Fibroblast of skin of left biceps (primary cell): Measurements from ENCODE around the gene CTNNBL1.

Experiments
- DNase-seq, 2 experiments: peaks; one replicate each; pipeline ENCODE4 v3.0.0-alpha.2; 2013; ENCODE audit warnings: low read depth in 2 of 2

Gene CTNNBL1

DNA sequence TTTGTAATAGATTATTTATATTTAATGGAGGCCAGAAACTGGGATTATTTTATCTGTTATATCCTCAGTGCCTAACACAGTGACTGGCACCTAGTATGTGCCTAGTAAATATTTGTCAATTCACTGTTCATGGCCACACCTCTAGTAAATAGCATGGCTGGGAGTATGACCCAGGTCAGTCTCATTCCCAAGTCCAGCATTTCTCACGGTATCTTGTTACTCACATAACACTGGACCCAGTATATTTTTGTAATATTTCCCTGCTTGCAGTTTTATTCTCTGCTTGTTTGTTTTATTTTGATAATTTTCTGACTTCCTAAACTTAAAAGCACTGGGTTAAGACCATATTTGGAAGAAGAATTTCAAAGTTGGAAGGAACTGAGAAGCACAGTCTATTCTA, 47.7 kb downstream of the CTNNBL1 start:
- DNase-seq, result no peak

- DNase-seq, result no peak
Measured at GRCh38 chr20:37742131-37742530, 48.3 kb downstream of the CTNNBL1 start.

DNA sequence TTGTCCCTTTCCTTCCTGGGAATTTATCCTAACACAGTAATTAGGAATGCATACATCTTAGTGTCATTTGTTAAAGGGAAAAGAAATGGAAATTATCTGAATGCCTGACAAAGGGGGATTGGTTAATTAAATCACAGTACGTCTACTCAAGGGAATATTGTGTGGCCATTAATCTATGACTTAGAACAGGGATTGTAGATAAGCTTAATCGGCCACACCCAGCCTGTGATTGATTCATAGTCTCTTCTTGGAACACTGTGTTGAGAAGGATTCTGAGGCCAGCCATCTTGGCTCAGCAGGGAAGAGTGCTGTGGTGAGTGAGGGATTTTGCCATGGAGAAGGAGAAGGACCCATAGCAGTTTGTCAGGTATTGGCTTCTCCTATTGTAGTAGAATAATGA, 50.5 kb downstream of the CTNNBL1 start:
- no peak for DNase-seq

DNA sequence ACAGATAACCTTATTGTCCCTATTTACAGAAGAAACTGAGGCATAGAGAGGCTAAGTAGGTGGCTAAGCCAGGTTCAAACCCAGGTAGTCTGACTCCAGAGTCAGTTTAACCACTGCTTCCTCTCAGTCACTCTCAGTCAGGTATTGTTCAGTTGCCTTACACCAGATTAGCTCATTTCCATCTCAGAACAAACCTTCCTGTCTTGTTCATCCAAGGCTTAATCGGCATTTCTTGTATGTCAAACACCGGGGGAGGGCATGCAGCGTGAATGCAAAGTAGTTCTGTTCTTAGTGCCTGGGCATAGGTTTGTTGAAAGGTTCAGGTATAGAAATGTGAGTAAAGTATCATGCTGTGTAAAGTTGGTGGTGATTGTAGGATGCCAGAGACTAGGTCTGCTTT, 51.7 kb downstream of the CTNNBL1 start:
- DNase-seq, result no peak

- no peak for DNase-seq
Measured at GRCh38 chr20:37748015-37748414, 54.2 kb downstream of the CTNNBL1 start.

DNA sequence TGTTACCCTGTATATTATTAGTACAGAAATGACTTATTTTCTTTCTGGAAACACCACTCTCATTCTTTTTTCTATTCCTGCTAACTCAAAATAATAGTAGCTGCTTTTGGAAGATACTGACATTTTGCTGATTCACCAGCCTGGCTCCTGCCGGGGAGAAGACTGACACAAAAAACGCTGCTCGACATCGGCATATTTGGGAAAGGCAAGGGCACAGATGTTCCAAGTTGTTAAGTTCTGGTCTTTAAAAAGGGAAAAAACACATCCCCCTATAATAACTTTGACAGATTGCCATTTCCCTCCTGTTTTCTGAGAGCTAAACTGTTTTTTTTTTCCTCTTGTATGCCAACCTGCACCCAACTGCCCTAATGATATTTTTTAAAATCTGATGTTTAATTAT, 55.4 kb downstream of the CTNNBL1 start:
- no peak for DNase-seq

- no peak for DNase-seq
Measured at GRCh38 chr20:37749620-37750403, 56.0 kb downstream of the CTNNBL1 start.

DNA sequence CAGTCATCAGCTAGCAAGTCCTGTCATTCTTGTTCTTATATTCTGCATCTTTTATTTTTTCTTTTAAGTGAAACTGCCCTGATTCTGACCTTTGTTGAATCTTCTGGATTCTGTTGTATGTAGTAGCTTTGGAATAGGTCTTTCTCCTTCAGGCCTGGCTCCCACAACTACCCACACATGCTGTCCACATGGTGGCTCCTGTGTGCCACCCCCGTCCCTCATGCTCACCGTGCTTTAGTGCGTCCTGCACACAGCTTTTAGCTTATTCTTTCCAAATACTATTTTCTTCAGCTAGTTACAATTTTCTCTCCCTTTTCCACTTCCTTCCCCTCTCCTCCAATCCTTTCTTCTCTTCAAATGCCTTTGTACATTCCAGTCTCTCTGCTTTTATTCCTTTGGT, 61.8 kb downstream of the CTNNBL1 start:
- no peak for DNase-seq

DNA sequence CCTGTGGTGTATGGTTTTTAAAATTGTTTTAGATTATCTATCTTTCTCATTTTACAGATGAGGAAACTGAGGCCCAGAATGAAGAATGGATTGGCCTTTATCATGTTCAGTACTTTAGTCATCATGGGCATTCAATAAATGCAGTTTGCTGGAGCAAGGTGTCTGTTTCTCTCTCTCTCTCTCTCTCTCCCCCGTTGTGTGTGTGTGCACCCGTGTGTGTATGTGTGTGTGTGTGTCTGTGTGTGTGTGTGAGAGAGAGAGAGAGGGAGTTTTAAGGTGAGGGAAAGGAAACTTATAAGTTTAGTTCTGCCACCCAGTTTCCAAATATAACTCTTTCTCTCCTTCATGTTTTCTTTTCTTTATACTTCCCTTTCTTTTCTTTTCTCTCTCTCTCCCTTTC, 62.4 kb downstream of the CTNNBL1 start:
- DNase-seq, result no peak

- no peak for DNase-seq
Measured at GRCh38 chr20:37757550-37757949, 63.7 kb downstream of the CTNNBL1 start.

GRCh38 chr20:37758332-37758731, 64.5 kb downstream of the CTNNBL1 start:
- DNase-seq, result no peak

DNA sequence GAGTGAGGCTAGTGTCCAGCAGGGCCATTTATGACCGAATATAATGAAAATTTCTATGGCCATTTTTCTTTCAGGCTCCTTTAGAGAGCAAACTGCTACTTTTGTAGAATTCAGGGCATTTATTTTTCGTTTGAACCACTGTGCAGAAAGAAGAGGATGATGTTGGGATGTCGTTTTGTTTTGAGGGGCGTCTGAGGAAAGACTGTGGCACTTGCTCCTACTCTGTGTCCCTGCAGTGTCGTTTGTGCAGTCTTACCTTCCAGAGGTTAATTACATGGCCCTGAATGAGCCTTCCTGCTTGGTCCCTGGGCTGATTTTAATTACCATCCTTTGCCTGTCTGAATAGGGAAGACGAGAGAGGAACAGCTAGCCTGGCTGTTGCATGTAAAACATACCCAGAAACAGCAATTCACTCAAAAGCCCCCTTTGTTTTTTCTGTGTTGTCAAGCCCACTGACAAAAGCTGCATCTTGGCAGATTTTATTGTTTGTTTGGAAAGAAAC, 65.3 kb downstream of the CTNNBL1 start:
- no peak for DNase-seq

GRCh38 chr20:37759761-37760209, 66.0 kb downstream of the CTNNBL1 start:
- DNase-seq, result no peak

- DNase-seq, result no peak
Measured at GRCh38 chr20:37760322-37760721, 66.5 kb downstream of the CTNNBL1 start.

DNA sequence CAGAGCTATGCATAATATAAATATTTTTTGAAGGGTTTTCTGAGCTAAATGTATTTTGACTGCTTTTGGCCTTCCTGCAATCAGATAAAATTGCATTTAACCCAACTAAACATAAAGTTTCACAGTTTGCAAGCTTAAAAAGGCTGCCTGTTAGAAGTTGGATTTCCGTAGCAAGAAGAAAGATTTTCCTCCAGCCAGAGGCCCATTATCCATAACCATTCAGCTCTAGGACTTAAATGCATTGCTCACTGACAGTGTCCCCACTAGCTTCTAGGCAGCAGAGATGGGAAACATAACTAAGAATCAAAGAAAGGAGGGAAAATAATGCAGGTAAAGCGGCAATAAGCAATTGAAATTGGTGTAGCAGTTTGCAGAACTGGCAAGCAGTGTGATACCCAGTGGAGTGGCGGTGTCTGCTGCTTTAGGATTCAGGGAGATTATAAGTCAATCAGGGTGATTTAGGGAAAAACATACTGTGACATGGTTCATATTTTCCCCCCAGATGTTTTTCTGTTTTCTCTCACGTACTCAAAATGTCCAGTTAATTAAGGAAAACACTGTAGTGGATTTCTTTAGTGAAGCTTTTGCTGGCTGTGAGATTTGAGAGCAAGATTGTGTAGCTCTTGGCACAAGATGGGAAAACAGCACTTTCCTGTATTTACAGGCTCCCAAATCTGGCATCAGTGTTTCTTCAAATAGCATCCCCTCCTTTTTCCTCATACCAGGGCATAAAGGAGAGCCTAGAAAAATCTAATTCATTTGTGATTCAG, 69.1 kb downstream of the CTNNBL1 start:
- no peak for DNase-seq

- no peak for DNase-seq
Measured at GRCh38 chr20:37764333-37764935, 70.6 kb downstream of the CTNNBL1 start.

DNA sequence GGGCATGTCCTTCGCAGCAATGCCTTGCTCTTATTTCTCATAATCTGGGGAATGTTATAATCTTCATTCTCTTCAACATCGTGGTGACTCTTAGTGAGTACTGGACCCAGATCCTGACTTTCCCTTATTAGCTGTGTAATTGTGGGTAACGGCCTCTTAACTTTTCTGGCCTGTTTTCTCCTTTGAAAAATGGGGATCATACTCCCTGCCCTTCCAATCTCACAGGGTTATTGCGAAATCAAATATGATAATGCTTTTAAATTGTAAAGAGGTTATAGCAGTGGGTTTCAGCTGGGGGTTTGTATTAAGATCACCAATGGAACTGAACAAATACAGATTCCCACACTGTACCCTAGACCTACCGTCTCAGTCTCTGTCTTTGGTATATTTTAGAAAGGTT, 77.1 kb downstream of the CTNNBL1 start:
- DNase-seq, result no peak

DNA sequence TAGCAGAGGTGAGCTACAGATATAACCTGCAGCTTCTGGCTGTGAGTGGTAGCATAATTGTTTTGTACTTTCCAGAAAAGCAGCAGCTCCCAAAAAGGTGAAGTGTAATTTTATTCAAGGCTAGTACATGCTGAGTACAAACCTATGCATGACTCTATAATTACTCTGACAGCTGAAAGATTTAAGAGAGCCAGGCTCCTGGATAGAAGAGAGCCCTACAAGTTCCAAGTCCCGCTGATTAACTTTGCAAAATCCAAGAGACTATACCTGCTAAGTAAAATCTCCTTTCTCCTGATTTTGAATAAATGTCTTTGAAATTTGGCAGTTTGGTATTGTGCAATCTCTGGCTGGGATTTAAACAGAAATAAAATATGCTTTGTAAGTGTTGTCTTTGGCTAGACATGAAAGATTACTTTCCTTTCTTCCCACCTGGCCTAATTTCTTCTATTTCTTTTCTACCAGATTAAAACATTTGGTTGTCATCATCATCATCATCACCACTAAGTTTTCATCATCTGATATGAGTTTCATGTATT, 79.5 kb downstream of the CTNNBL1 start:
- no peak for DNase-seq

DNA sequence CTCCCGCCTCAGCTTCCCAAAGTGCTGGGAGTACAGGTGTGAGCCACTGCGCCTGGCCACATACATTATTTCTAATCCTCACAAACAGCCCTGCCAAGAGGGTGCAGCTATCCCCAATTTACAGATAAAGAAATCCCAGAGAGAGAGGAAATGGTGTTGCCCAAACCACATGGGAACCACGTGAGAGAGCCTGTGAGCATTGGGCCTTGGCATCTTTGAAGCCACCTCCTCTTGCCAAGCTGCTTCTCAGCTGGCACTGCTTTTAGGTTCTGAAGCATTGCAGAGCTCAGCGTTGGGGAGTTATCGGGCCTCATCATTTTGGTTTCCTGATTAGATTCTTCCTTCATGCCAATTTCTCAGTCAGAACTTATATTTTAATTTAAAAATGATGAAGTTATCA, 80.3 kb downstream of the CTNNBL1 start:
- no peak for DNase-seq

- no peak for DNase-seq
Measured at GRCh38 chr20:37775200-37775599, 81.4 kb downstream of the CTNNBL1 start.

DNA sequence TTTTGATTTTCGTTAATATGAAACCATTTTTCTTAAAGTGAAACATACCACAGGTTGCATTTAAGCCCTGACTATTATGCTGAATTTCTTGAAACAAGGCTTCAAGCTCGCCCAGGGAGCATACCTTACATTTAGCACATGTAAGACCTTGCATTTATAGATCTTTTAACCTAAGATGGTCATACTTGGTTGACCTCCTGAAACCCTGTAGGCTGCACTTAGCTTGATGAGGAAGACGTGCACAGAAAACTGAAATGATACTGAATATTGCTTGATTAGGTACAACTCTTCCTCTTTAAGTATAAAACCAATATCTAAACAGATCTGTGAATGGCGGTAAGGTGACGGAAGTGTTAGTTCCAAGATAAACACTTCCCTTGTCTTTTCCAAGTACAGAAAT, 82.2 kb downstream of the CTNNBL1 start:
- no peak for DNase-seq

GRCh38 chr20:37776526-37776925, 82.7 kb downstream of the CTNNBL1 start:
- no peak for DNase-seq
